ENCODE measurements around the gene NMRAL1.

DNA sequence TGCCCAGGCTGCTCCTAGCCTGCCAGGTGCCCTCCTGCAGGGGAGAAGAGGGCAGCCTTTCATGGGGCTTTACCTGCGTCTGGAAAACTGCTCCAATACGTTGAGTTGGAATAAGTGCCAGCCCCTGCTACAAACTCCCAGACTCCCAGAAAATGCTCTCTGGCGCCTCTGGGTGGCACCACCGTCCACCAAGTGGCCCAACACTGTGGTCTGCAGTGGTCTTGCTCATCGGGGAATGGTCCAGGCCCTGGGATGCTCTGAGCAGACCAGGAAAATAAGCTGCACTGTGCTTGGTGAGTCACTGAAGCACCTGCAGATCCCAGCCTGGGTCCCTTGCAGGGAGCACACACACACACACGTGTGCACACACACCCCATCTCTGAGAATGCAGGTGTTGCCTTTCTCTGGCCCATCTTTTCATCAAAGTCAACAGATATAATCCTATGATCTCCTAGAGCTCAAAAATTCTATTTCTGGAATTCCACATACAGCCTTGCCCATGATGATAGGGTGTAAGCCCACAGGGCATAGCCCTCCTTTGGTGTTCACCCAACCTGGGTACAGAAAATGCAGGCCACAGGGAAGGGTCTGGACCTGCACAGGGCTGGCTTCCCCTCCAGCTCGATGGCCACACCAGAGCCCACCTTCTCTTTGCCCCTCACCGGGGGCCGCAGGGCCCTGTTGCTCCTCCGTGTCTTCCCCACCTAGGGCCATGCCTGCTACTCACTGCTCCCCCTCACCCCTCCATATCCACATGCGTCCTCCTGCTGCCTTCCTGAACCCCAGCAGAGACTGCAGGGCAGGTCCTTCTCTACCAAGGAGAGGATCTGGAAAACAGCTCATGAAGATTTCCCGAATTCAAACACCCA lies 43.6 kb upstream of the NMRAL1 start:
- TF ChIP-seq EZH2 (IDR thresholded peaks at IDR 0.05; ENCODE audit: insufficient read depth, poor library complexity, severe bottlenecking) (no peak), EZH2phosphoT487 (IDR thresholded peaks at IDR 0.05; ENCODE audit: insufficient read depth, low read depth) (no peak)
